Measurements from ENCODE around the gene LMAN1L. TPM values are rescaled to one million over a fixed set of nuclear protein-coding genes. Genes with fewer than 3 reads are reported as not detected.

LMAN1L gene
- polyA plus RNA-seq, 1 donor from 2014 or later, result not detected

DNA sequence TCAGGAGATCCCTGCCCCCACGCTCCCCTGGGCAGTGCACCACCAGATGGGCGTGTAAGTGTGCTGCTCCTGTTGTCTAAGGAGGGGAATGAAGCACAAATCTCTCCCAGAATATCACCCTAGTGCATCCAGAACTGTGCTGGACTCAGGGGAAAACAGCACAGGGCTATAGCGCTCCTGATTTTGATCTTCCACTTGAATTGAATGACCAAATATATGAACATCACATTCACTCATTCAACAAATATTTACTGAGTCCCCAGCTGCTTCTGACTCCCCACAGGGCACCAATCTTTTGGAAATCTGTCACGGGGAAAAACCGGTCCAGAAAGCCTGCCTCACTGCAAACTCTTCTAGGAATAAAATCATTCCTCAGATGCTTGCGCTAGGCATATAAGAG is 16.2 kb downstream of the LMAN1L start:
- H3K9me2 ChIP-seq (ENCODE audit: insufficient read depth, low read length), result no peaks in the 10 kb centered on the region
- H3F3A ChIP-seq (ENCODE audit: insufficient read depth, low read length, poor library complexity, severe bottlenecking), result no peaks in the 10 kb centered on the region
- TF ChIP-seq SMC3 (conservative IDR thresholded peaks at IDR 0.05; ENCODE audit: poor library complexity) (no peak), POLR2AphosphoS5 (IDR thresholded peaks at IDR 0.05) (no peak), TAF1 (IDR thresholded peaks at IDR 0.05; ENCODE audit: low read depth) (no peak), EZH2 (IDR thresholded peaks at IDR 0.05; ENCODE audit: borderline replicate concordance, insufficient read depth, low read length, poor library complexity, severe bottlenecking) (no peak), EP300 (conservative IDR thresholded peaks at IDR 0.05; ENCODE audit: poor library complexity, severe bottlenecking) (no peak), RAD21 (conservative IDR thresholded peaks at IDR 0.05) (no peak), MXI1 (conservative IDR thresholded peaks at IDR 0.05; ENCODE audit: poor library complexity, severe bottlenecking) (no peak)
- TF ChIP-seq, protein P1, sequence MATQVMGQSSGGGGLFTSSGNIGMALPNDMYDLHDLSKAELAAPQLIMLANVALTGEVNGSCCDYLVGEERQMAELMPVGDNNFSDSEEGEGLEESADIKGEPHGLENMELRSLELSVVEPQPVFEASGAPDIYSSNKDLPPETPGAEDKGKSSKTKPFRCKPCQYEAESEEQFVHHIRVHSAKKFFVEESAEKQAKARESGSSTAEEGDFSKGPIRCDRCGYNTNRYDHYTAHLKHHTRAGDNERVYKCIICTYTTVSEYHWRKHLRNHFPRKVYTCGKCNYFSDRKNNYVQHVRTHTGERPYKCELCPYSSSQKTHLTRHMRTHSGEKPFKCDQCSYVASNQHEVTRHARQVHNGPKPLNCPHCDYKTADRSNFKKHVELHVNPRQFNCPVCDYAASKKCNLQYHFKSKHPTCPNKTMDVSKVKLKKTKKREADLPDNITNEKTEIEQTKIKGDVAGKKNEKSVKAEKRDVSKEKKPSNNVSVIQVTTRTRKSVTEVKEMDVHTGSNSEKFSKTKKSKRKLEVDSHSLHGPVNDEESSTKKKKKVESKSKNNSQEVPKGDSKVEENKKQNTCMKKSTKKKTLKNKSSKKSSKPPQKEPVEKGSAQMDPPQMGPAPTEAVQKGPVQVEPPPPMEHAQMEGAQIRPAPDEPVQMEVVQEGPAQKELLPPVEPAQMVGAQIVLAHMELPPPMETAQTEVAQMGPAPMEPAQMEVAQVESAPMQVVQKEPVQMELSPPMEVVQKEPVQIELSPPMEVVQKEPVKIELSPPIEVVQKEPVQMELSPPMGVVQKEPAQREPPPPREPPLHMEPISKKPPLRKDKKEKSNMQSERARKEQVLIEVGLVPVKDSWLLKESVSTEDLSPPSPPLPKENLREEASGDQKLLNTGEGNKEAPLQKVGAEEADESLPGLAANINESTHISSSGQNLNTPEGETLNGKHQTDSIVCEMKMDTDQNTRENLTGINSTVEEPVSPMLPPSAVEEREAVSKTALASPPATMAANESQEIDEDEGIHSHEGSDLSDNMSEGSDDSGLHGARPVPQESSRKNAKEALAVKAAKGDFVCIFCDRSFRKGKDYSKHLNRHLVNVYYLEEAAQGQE (IDR thresholded peaks at IDR 0.05; ENCODE audit: borderline replicate concordance), result no peak
- TF ChIP-seq, protein P2, sequence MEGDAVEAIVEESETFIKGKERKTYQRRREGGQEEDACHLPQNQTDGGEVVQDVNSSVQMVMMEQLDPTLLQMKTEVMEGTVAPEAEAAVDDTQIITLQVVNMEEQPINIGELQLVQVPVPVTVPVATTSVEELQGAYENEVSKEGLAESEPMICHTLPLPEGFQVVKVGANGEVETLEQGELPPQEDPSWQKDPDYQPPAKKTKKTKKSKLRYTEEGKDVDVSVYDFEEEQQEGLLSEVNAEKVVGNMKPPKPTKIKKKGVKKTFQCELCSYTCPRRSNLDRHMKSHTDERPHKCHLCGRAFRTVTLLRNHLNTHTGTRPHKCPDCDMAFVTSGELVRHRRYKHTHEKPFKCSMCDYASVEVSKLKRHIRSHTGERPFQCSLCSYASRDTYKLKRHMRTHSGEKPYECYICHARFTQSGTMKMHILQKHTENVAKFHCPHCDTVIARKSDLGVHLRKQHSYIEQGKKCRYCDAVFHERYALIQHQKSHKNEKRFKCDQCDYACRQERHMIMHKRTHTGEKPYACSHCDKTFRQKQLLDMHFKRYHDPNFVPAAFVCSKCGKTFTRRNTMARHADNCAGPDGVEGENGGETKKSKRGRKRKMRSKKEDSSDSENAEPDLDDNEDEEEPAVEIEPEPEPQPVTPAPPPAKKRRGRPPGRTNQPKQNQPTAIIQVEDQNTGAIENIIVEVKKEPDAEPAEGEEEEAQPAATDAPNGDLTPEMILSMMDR (IDR thresholded peaks at IDR 0.05; ENCODE audit: poor library complexity, severe bottlenecking), result no peak
- H2AFZ ChIP-seq (ENCODE audit: low read depth, low read length), result no peak overlapping the region
- no peaks in the 10 kb centered on the region for H3K79me2 ChIP-seq (replicated peaks; ENCODE audit: insufficient read depth, low read length)
- no peaks in the 10 kb centered on the region for H3K9me3 ChIP-seq (ENCODE audit: low read length)
- H3K27ac ChIP-seq (ENCODE audit: low read length), result no peak overlapping the region
- no peak overlapping the region for H3K9ac ChIP-seq (ENCODE audit: low read length)
- no peaks in the 10 kb centered on the region for H3K36me3 ChIP-seq (ENCODE audit: insufficient read depth, low read length)
- H3K4me3 ChIP-seq (ENCODE audit: low read length), result no peak overlapping the region
- peaks cover 50% of the 10 kb centered on the region for H3K27me3 ChIP-seq (ENCODE audit: insufficient read depth, low read depth, low read length)
- no peak overlapping the region for H3K4me2 ChIP-seq (ENCODE audit: low read length)
- H4K20me1 ChIP-seq (ENCODE audit: insufficient read depth), result no peaks in the 10 kb centered on the region

DNA sequence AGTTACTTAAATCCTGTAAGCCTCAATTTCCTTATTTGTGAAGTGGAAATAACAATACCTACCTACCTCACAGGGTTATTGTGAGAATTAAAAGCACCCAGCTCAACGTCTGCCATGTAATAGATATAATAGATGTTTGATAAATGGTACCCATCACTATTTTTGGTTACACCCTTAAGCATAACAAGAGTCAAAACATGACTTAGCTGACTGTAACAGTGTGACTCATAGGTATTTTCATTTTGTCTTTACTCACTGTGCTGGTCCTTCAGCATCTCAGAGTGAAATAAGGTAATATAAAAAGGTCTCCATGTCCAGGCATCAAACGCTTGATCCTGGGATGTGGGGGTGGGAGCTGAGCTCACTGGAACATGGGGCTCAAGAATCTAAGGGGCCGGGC is 16.9 kb downstream of the LMAN1L start:
- H3K4me3 ChIP-seq (ENCODE audit: low read length), result no peak overlapping the region

More for the DNA sequence above, 16.9 kb downstream of the LMAN1L start:
- TF ChIP-seq EP300 (conservative IDR thresholded peaks at IDR 0.05; ENCODE audit: poor library complexity, severe bottlenecking) (no peak), TAF1 (IDR thresholded peaks at IDR 0.05; ENCODE audit: low read depth) (no peak), RAD21 (conservative IDR thresholded peaks at IDR 0.05) (no peak), SMC3 (conservative IDR thresholded peaks at IDR 0.05; ENCODE audit: poor library complexity) (no peak), MXI1 (conservative IDR thresholded peaks at IDR 0.05; ENCODE audit: poor library complexity, severe bottlenecking) (no peak), EZH2 (IDR thresholded peaks at IDR 0.05; ENCODE audit: borderline replicate concordance, insufficient read depth, low read length, poor library complexity, severe bottlenecking) (no peak), POLR2AphosphoS5 (IDR thresholded peaks at IDR 0.05) (no peak)
- TF ChIP-seq, protein P2 (IDR thresholded peaks at IDR 0.05; ENCODE audit: poor library complexity, severe bottlenecking), result no peak
- TF ChIP-seq, protein P1 (IDR thresholded peaks at IDR 0.05; ENCODE audit: borderline replicate concordance), result no peak
- Histone ChIP-seq H3K79me2 (replicated peaks; ENCODE audit: insufficient read depth, low read length) (no peaks in the 10 kb centered on the region), H3K36me3 (ENCODE audit: insufficient read depth, low read length) (no peaks in the 10 kb centered on the region), H3K9me2 (ENCODE audit: insufficient read depth, low read length) (no peaks in the 10 kb centered on the region), H4K20me1 (ENCODE audit: insufficient read depth) (no peaks in the 10 kb centered on the region), H3F3A (ENCODE audit: insufficient read depth, low read length, poor library complexity, severe bottlenecking) (no peaks in the 10 kb centered on the region), H3K4me2 (ENCODE audit: low read length) (no peak overlapping the region), H3K27ac (ENCODE audit: low read length) (no peak overlapping the region), H2AFZ (ENCODE audit: low read depth, low read length) (no peak overlapping the region), H3K9ac (ENCODE audit: low read length) (no peak overlapping the region), H3K27me3 (ENCODE audit: insufficient read depth, low read depth, low read length) (peaks cover 44% of the 10 kb centered on the region), H3K9me3 (ENCODE audit: low read length) (no peaks in the 10 kb centered on the region)

All from neural cell (in vitro differentiated cells).